ENCODE results near the gene KCNK7. TPM values are rescaled to one million over a fixed set of nuclear protein-coding genes. Genes with fewer than 3 reads are reported as not detected.

The KCNK7 gene
- total RNA-seq, 4 donors from 2014 or later: 1.5 to 3.5 (median 2.5) TPM; not detected in 1

- no peaks in the 10 kb centered on the region for H3K27me3 ChIP-seq
- no peak for DNase-seq
- H3K27ac ChIP-seq: no peak overlapping the region
- no peak overlapping the region for H3K4me3 ChIP-seq
- TF ChIP-seq POLR2A (IDR thresholded peaks at IDR 0.05) (no peak), CTCF (IDR thresholded peaks at IDR 0.05) (no peak)
- H3K36me3 ChIP-seq: peaks cover 0 to 42% (median 0%) of the 10 kb centered on the region in 3 donors
- no peaks in the 10 kb centered on the region for H3K9me3 ChIP-seq
- peaks cover 0 to 34% (median 18%) of the 10 kb centered on the region in 4 donors for H3K4me1 ChIP-seq
These were observed 12.0 kb downstream of the KCNK7 start for GRCh38 chr11:65583589-65583988.

GRCh38 chr11:65581928-65582327 lies 13.7 kb downstream of the KCNK7 start:
- Histone ChIP-seq H3K4me3 (no peak overlapping the region), H3K4me1 (peaks cover 3 to 38% (median 15%) of the 10 kb centered on the region in 4 donors), H3K27me3 (no peaks in the 10 kb centered on the region), H3K9me3 (no peaks in the 10 kb centered on the region), H3K27ac (no peak overlapping the region), H3K36me3 (peaks cover 0 to 42% (median 0%) of the 10 kb centered on the region in 3 donors)
- TF ChIP-seq POLR2A (IDR thresholded peaks at IDR 0.05) (no peak), CTCF (IDR thresholded peaks at IDR 0.05) (no peak)
- DNase-seq: no peak

DNA sequence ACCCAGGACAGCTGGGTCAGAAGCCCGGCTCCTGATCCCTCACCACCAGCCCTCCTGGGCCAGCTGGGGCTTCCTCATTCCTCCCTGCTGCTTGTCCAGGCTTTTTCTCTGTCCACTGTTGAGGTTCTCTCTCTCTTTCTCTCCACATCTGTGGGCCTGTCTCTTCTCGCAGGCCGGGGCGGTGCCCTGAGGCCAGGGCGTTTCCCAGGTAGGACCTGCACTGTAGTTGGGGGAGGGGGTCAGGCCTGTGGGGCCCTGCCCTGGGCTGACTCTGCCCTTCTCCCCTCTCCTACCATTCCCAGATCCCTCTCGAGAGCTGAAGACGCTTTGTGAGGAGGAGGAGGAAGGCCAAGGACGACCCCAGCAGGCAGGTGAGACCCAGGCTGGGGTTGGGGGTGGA lies 14.8 kb downstream of the KCNK7 start:
- Histone ChIP-seq H3K27me3 (no peaks in the 10 kb centered on the region), H3K27ac (peak overlapping the region in 1 of 4 donors; percentile 12), H3K4me3 (no peak overlapping the region), H3K9me3 (no peaks in the 10 kb centered on the region), H3K4me1 (peaks cover 6 to 39% (median 14%) of the 10 kb centered on the region in 4 donors), H3K36me3 (peaks cover 0 to 37% (median 0%) of the 10 kb centered on the region in 3 donors)
- TF ChIP-seq CTCF (IDR thresholded peaks at IDR 0.05): no peak
- TF ChIP-seq POLR2A (IDR thresholded peaks at IDR 0.05): no peak
- DNase-seq: no peak

DNA sequence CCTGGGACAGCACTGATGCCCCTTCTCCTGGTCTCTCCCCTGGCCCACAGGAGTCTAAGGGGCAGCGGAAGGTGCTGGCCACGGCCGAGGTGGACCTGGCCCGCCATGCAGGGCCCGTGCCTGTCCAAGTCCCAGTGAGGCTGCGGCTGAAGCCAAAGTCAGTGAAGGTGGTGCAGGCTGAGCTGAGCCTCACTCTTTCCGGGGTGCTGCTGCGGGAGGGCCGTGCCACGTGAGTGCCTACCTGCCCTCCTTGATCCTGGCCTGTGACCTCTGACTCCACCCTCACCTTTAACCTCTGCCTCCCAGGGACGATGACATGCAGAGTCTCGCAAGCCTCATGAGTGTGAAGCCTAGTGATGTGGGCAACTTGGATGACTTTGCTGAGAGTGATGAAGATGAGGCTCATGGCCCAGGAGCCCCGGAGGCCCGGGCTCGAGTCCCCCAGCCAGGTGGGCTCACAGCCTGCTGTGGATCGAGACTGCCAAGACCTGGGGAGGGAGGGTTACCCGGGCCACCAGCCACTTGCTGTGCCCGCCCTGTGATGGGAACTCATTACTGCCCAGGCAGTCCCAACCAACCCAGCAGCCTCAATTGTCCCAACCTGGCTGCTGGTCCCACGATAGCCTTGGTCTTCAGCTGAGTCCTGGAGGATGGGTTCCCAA lies 15.4 kb downstream of the KCNK7 start:
- DNase-seq: no peak
- Histone ChIP-seq H3K4me1 (peaks cover 6 to 44% (median 15%) of the 10 kb centered on the region in 4 donors), H3K9me3 (no peaks in the 10 kb centered on the region)

GRCh38 chr11:65579291-65579690 lies 16.3 kb downstream of the KCNK7 start:
- Histone ChIP-seq H3K27me3 (no peaks in the 10 kb centered on the region), H3K4me3 (no peak overlapping the region), H3K4me1 (peaks cover 6 to 52% (median 18%) of the 10 kb centered on the region in 4 donors), H3K36me3 (peaks cover 0 to 30% (median 0%) of the 10 kb centered on the region in 3 donors), H3K27ac (peak overlapping the region in 1 of 4 donors; percentile 95), H3K9me3 (no peaks in the 10 kb centered on the region)
- TF ChIP-seq CTCF (IDR thresholded peaks at IDR 0.05): no peak
- DNase-seq: no peak

More for the DNA sequence above, 15.4 kb downstream of the KCNK7 start:
- Histone ChIP-seq H3K36me3 (peaks cover 0 to 33% (median 0%) of the 10 kb centered on the region in 3 donors), H3K27ac (peak overlapping the region in 1 of 4 donors; percentile 12), H3K27me3 (no peaks in the 10 kb centered on the region), H3K4me3 (no peak overlapping the region)
- no peak for TF ChIP-seq POLR2A (IDR thresholded peaks at IDR 0.05)
- TF ChIP-seq CTCF (IDR thresholded peaks at IDR 0.05): no peak

Data from Peyer's patch (tissue), 4 donors.